ENCODE data around the gene ATP2B2.

ATP2B2 gene

GRCh38 chr3:10528046-10528445 is 22.7 kb upstream of the ATP2B2 start:
- DNase-seq, result no peak

- DNase-seq, result no peak
Measured at GRCh38 chr3:10527295-10528001, 22.1 kb upstream of the ATP2B2 start.

GRCh38 chr3:10526366-10526765 is 21.0 kb upstream of the ATP2B2 start:
- DNase-seq, result no peak

DNA sequence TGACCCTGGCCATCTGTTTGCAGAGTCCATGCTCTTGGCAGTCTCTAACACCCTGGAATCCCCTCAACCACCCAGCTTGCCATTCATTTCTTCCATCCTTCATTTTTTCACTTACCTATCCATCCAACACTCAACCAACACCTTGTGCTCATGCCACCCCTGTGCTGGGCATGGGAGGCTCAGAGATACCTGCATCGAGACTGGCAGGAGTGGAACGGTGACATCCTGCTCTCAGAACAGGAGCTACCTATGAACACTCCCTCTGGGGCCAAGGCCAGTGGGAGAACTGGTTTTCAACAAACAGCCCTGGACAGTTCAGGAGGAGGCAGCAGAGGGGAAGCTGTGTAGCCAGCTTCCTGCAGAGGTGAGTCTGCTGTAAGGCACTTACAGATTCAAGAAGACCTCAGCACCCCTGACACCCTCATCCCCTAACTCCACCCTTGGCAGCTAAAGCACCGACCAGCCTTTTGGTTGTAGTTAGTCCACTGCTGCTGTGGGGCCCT is 19.5 kb upstream of the ATP2B2 start:
- no peak for DNase-seq

GRCh38 chr3:10524270-10524669 is 18.9 kb upstream of the ATP2B2 start:
- no peak for DNase-seq

DNA sequence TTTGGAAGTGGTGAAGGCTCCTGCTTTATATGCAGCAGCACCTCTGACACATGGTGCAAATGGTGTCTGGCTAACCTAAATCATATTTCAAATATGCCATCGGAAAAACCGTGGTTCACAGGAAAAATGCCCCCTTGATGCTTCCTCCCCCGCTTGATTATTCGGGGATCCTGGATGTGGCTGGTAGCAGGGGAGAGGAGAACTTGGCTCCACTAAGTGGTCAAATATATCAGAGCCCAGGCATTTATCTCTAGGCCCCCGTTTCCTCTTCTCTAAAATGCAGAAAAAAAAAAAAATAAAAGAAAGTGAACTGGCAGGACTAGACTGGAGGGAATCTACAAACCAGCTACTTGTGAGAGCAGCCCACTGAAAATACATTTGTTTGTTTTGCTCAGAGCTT is 18.2 kb upstream of the ATP2B2 start:
- no peak for DNase-seq

GRCh38 chr3:10522646-10523303 is 17.4 kb upstream of the ATP2B2 start:
- DNase-seq, result no peak

DNA sequence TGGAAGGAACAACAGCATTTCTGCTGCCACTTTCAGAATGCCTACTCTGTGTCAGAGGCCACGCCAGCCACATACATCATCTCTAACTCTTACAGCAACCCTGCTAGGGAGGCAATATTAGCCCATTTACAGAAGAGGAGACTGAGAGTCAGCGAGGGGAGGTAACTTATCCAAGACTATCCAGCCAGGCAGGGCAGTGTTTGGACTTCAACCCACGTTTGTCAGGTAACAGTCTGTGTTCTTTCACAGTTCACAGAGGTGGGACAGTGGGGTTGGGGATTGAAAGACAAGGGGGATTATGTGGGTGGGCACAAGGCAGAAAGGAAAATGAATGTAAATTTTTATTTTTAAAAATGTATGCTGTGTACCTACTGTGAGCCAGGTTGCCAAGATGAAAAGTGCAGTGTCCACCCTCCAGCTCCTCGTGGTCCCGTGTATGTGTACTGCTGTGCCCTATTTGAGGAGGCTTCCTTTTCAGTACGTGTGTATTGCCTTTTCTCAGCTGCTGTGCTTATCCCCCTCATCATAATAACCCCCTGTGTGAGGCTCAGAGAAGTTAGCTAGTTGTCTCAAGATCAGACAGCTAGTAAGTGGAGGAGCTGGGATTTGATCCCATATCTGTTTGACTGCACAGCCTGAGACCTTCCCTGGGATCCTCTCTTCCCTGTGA is 16.5 kb upstream of the ATP2B2 start:
- DNase-seq, result no peak

- no peak for DNase-seq
Measured at GRCh38 chr3:10520072-10520471, 14.7 kb upstream of the ATP2B2 start.

GRCh38 chr3:10519236-10519635 is 13.8 kb upstream of the ATP2B2 start:
- no peak for DNase-seq

DNA sequence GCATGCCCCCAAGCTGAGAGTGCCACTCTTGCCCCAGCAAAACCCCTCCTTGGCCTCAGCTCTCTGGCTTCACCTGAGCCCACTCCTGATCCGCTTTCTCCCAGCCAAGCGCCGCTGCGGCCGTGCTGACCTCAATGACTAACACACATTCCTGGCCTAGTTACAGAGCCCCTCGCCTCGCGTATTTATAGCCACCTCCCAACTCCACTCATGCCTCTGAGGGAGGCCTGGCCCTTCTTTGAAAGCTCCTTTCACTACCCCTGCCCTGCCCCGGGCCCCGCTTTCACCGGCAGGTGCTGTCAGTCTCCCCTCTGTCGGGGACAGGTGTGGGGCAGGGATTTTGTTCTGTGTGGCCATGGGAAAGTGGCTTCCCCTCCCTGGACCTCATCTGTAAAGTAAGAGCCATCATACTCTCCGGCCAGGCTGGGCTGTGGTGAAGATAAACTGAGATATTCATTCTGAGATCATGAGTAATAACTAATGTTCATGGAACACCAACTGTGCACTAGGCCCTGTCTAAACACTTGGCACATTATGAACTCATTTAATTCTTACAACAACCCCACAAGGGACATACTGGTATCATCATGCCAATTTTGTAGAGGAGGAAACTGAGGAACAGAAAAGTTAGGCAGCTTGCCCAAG is 13.2 kb upstream of the ATP2B2 start:
- peak; percentile 66 for DNase-seq

- no peak for DNase-seq
Measured at GRCh38 chr3:10517627-10518026, 12.2 kb upstream of the ATP2B2 start.

- DNase-seq, result no peak
Measured at GRCh38 chr3:10516544-10517452, 11.4 kb upstream of the ATP2B2 start.

- no peak for DNase-seq
Measured at GRCh38 chr3:10515884-10516495, 10.6 kb upstream of the ATP2B2 start.

GRCh38 chr3:10515396-10515795 is 10.0 kb upstream of the ATP2B2 start:
- no peak for DNase-seq

DNA sequence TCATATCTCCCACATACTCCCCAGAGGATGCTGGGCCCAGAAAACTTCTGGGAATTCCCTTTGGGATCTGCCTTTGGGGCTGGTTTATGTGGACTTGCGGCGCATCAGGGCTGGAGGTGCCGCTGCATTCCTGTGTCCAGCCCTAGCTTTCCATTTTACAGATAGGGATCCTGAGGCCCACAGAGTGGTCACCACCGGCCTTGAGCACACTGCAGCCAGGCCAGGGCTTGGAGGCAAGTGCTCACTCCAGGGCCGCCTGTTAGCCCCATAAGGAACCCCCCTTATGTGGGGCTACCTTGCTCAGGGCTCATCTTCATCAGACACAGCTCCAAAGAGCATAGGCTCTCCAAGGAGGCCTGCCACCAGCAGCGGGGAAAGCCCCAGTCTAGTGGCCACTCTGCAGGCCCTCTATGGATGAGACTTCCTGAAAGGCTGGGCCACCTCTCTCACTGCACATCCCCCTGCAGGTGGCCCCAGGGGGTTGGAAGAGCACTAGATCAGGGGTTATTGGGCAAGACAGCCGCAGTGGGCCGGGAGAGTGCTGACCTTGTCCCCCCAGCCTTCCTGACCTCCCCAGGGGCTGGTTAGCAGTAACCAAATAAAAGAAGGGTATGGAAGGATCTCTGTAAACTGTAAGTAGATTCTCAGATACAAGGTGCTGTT is 9.2 kb upstream of the ATP2B2 start:
- DNase-seq, result no peak

- DNase-seq, result no peak
Measured at GRCh38 chr3:10513306-10513705, 7.9 kb upstream of the ATP2B2 start.

DNA sequence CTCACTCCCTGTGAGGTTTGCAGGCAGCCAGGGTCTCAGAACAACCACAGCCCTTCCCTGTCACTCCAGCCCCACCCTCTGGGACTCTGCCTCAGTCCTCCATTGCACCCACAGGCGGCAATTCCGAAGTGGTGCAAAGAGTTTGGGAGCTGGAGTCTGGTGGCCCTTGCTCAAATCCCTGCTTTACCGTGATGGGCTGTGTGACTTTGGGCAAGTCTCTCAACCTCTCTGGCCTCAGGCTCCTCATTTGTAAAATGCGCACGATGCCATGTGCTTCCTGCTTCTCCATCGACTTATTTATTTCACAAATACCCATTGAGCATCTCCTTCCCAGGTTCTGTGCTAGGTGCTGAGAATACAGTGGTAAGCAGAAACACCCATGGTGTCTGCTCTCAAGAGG is 7.3 kb upstream of the ATP2B2 start:
- DNase-seq, result no peak

DNA sequence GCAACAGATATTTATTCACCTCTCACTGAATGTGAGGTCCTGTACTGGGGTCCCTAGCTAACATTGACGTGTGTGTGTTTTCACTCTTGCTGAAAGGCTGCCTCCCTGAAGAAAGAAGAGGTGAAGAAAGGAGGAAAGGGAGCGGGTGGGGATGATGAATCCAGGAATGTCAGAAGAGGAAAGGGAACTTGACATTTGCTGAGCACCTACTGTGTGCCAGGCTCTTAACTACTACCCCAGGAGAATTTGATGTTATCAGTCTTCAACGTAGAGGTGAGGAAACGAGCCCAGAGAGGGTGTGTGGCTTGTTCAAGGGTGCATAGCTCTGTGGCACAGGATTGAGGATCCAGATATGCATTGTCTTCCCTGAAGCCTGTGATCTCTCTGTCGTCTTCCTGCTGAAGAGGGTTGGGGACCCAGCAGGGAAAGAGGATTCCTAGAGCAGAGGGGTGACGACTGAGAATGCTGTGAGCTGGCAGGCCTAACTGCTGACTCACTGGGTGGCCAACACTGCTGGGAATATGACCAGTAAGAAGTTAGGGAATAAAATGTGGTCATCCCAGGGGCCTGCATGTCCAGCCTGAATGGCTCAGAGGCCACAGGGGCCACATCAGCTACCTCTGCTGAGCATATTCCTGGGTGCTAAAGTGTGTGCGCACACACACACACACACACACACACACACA is 6.6 kb upstream of the ATP2B2 start:
- peak; percentile 51 for DNase-seq

GRCh38 chr3:10510743-10511432 is 5.5 kb upstream of the ATP2B2 start:
- DNase-seq, result no peak

Data from fibroblast of upper back skin (primary cell).